GM12874 (cell line): Measurements from ENCODE around the gene WNT7A.
A peak's percentile ranks its signal among the peaks of the same experiment; 100 is the strongest.

Source experiments
- TF ChIP-seq, protein P1 (sequence below): IDR thresholded peaks from 2 replicates; pipeline ENCODE4 v1.5.1; 2011; ENCODE audit warnings: low read depth, mild to moderate bottlenecking, control low read depth, low read length, moderate library complexity; ENCODE audit not compliant: insufficient read depth

WNT7A gene

DNA sequence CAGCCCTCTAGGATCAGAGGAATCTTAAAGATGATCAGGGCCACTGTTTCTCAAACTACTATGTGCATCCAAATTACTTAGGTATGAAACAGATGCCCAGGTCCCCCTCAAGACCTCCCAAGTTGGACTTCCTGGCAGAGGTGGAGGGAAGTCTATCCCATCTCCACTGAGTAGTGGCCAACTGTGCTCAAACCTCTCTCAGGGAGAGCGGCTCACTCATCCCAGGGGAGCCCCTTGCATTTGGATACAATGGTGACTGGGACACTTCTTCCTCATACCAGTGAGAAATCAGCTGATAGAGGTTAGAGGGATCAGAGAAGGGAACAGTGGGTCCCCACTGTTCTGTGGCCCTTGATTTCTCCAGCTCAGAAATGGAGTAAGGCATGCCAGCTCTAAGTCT lies 8.7 kb upstream of the WNT7A start:
- TF ChIP-seq, protein P1, sequence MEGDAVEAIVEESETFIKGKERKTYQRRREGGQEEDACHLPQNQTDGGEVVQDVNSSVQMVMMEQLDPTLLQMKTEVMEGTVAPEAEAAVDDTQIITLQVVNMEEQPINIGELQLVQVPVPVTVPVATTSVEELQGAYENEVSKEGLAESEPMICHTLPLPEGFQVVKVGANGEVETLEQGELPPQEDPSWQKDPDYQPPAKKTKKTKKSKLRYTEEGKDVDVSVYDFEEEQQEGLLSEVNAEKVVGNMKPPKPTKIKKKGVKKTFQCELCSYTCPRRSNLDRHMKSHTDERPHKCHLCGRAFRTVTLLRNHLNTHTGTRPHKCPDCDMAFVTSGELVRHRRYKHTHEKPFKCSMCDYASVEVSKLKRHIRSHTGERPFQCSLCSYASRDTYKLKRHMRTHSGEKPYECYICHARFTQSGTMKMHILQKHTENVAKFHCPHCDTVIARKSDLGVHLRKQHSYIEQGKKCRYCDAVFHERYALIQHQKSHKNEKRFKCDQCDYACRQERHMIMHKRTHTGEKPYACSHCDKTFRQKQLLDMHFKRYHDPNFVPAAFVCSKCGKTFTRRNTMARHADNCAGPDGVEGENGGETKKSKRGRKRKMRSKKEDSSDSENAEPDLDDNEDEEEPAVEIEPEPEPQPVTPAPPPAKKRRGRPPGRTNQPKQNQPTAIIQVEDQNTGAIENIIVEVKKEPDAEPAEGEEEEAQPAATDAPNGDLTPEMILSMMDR = no peak

DNA sequence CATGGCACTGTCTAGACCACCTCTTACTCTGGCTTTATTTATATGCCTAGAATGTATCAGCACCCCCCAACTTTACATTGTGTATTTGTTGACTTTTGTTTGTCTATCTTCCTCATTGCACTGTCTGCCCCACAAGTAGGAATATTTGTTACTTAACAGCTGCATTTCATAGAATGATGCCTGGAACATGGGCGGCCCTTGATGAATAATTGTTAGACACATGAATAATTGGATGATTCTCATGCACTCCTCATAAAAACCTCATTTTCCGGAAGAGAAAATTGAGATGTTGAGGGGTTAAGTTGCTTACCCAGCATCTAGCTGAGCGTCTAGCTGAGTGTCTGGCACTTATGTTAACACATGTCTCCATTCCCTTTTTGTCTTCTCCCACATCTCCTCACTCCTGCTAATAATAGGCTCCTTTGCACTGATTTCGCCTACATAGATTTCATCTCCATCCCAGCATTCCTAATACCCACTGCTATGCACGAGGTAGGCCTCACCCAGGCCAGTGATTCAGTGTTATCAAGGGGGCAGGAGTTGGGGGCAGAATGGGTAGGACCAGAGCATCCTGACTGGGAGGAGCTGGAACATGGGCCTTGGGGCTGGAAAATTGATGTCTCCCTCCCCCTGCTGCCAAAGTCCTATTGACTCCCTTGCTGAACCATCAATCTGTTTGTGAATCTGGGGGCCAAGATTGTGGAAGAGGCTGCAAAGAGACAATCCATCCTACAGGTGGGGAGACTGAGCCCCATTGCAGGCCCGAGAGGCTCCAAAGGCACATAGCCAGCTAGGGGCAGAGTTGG lies 7.8 kb upstream of the WNT7A start:
- TF ChIP-seq, protein P1 = no peak

DNA sequence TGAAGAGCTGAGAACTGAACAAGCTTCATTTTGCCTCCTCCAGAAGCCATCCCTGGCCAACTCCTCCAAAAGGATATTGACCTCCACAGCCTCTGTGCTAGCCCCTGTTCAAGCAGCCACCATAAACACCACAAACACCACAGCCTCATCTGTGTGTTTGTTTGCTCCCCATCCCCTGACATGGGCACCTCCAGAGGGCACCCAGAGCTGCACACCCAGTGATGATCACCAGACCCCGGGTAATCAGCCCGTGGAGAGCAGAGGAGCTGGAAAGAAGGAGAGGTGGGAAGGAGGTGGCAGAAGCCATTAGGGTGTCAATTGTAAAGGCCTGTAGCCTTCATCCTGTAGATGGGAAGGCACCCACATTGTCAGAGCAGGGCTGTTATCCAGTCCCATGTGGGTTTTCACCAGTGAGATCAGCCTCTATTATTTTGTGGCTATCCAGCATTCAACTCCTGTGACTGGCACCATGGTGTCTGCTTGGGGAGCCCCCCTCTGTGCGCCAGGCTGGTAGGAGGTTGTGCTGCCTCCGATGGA lies 6.8 kb upstream of the WNT7A start:
- TF ChIP-seq, protein P1 = no peak

DNA sequence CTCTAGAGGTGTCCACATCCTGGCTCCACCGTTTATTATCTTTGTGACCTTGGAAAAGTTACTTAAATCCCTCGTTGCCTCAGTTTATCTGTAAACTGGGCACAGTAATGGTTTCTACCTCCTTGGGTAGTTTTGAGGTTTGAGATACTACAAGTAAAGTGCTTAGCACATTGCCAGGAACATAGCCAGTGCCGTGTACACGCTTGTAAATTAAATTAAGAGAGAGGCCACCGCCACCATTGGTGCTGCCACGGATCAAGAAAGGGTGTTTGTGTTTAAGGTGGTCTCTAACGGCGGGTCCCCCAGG lies 5.8 kb upstream of the WNT7A start:
- TF ChIP-seq, protein P1 = no peak

DNA sequence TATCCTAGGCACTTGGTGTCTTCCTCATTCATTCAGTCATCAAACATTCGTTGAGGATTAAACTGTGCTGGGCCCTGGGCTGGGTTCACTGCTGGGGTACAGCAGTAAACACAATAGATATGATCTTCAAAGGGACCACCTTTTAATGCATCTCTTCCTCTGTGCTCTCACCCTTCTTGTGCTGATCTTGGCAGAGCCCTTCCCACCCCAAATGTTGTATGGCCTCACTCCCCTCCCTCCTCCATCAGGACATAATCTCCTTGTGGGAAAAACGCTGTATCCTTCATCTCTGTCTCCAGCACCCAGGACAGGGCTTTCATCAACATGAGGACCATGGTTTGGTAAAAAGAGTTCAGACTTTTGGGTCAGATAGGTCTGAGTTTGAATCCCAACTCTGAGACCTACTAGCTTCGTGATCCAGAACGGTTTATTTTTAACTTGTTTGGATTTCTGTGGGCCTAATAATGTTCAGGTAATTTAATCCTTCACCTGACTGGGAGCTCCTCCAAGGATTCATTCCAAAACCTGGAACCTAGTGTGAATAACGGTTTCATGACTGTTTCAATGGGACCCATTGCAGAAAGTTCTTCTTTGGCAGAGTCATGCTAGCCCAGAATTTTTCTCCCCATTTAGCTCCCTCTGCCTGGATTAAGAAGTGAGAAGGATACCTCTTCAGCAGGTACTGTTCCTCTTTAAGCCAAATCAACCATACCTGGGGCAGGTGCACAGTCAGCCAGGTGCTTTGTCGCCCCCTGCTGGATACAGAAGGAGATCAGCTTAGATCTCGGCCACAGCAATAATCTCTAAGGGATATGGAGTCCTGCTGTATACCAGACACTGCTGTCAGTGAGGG lies 5.2 kb upstream of the WNT7A start:
- TF ChIP-seq, protein P1 = peak; percentile 75

DNA sequence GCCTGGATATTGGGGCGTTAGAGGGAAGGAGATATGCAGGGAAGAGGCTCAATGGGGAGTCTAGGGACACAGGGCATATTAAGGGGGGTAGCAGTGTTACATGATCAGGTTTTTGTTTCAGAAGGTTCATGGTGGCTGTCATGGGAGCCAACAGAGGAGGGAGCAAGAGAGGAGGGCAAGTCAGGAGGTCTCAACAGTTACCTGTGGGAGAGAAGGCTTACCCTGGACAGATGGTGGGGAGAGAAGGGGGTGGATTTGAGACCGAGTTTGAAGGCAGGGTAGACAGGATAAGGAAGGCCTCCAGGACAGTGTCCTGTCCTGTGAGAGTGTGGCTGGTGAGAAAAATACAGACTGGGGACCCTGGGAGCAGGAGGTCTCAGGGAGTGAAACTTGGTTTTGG lies 3.8 kb upstream of the WNT7A start:
- TF ChIP-seq, protein P1 = no peak

DNA sequence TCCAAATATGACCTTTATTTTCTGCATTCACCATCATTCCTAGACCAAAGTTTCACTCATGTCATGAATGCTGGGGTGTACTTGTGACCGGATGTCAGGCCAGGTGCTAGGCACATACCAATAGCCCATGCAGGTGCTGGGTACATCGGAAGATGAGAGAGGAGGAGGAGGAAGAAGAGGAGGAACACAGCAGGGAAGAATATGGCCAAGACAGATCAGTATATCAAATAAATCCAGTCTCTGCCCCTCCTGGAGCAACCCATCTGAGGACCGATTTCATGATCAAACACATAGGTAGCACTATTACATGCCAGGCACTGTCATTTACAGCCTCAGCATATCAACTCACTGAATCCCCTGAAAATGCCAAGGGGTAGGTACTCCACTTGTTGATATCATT lies 3.0 kb upstream of the WNT7A start:
- TF ChIP-seq, protein P1 = no peak
